GM21717 (cell line): ENCODE measurements around the gene GRAP2.

Source experiments
- ATAC-seq: cut with Tn5 transposase; IDR thresholded peaks from one replicate; pipeline ENCODE4 v1.9.1; 2021; ENCODE audit warnings: mild to moderate bottlenecking, moderate library complexity; ENCODE audit not compliant: unreplicated experiment

The GRAP2 gene

DNA sequence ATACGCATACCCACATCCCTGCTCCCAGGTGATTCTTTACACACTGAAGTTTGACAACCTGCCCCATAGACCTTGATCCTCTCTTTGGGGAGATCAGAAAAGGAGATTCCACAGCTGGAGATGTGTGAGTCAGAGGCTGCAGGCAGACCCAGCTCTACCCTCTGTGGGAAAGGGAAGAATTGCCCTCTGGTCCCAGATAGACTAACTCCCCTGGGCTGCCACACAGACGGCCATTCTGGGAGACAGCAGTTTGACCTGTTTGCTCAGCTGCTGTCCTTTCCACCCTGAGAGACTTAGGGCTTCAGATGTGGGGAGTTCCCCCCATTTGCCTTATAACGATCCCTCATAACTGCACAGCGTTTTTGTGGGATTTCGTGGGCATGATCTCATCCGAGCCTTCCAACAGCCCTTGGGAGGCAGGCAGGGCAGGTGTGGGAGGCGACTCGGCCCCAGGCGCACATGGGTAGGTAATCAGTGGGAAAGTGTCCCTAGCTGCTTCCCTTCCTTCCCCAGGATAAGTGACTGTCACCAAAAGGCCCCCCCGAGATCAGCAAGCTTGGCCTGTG is 107.9 kb downstream of the GRAP2 start:
- no peak for ATAC-seq

DNA sequence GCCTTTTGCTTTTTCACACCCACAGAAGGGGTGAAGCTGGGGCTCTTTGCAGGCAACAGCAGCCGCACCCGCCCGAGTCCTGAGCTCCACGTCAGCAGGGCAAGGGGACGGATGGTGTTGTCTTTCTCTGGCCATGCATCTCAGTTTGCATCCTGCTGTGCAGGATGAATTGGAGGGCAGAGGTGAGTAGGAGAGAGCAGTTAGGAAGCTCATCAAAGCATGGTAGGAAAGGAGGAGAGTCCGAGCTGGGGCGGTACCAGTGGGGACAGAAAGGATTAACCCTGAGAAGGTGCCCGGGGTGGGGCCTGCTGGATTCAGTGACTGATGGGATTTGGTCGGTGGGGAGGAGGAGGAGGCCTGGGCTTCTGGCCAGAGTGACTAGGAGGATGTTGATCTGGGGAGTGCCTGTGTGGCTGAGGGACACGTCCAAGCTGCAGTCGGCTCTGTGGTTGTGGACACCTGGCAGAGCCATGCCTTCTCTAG is 108.4 kb downstream of the GRAP2 start:
- no peak for ATAC-seq

DNA sequence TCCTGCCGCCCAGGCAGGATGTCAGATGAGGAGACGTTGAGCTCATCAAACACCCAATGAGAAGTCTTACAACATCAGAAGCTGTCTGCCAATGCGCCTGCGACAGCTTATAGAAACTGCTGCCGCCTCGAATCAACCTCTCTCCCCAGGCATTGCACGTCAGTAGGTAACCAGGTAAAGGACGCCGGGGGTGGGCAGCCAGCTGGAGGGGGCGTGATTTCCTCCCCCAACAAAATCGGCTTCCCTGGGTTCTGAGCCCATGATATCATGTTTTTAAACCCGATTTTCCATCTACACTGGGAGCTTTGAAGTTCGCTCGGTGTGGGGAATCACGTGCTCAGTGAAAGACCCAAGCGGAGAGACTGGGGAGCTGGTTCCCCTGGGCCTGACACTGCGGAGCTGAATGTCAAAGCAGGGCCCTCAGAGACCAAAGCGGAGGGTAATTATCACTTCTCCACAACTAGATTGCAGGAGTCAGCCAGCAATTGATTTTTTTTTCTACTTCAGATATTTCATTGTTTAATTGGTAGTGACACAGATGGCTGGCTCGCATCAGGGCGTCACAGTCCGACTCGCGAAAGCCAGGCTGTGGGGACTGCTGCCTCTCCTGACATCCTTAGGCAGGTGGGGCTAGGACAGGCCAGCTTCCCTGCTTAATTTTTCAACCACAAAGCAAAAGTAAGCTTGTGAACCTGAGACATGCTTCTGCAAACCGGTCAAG is 109.2 kb downstream of the GRAP2 start:
- ATAC-seq = no peak

DNA sequence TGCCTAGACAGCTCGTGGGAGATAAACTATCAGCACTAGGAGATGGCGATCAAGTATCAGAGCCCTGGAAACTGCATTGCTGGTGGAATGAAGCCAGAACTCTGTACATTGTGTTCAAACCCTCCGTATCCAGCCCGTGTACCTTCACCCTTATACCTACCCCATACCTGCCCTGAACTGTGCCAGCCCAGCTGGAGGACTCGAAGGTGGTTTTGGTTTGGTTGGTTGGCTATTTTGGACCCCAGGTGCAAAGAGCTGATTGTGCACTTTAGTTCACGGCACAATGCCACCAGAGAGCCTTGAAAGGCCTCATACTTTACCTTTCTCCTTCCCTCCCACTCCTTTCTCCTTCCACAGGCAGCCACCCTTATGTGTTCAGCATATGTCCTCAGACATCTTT is 109.9 kb downstream of the GRAP2 start:
- no peak for ATAC-seq

DNA sequence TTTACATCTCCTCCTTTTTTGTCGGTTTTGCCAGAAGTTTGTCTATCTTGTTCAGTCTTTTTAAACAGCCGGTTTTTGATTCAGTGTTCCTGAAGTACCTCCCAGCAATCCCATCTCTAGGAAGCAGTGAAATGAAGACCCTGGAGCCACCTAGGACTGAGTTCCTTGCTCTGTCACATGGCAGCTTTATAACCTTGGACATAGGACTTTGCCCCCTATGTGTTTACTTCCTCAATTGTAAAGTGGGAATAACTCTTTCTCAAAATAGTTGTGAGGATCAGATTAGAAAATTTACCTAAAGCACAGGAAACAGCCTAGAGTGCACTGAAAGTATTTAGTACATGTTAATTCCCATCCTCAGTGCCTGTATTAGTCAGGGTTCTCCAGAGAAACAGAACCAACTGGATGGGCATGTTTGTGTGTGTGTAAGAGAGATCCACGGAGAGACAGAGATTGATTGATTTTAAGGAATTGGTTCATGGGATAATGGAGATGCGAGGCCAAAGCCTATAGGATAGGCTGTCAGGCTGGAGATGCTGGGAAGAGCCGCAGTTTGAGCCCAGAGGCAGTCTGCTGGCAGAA is 113.9 kb downstream of the GRAP2 start:
- ATAC-seq = no peak

DNA sequence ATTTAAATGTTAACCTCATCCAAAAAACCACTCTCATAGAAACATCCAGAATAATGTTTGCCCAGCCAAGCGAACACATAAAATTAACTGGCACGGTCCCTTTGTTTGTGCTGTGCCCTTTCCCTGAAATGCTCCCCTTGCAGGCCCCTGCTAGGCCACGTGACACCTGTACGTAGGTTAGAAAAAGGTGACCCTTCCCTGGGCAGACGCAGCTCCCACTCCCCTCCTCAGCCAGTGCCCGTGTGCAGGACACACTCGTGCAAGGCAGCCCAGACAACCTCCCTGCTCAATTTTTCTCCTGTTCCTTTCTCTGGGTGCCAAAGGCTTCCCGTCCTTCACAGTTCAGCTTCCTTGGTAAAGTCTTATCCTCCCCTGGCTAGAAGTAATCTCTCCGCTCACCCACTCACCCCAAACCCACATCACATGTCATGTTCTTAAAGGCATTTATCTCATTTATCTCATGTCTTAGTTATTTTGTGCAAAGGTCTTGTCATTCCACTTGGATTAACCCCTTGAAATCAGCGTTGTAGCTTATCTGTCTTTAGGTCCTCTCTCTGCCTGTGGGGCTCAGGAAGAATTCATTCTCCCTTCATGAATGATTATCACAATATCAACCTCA is 114.6 kb downstream of the GRAP2 start:
- ATAC-seq = no peak

DNA sequence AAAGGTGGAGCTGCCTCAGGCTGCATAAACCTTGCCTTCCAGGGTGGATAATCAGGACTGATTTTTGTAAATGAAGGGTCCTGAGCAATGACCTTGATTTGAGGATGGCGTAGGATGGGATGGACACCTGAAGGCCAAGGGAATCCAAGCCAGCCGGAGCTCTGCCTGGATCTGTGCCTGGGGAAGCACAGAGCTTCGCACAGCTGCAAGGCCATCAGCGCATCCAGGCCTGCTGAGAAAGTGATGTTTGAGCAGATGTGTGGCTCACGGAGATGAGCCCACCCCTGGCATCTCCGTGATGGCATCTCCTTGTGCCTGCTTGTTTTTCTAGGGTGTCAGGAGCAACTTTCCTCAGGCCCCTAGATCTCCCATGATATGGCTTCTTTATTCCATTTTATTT is 117.2 kb downstream of the GRAP2 start:
- ATAC-seq = no peak

DNA sequence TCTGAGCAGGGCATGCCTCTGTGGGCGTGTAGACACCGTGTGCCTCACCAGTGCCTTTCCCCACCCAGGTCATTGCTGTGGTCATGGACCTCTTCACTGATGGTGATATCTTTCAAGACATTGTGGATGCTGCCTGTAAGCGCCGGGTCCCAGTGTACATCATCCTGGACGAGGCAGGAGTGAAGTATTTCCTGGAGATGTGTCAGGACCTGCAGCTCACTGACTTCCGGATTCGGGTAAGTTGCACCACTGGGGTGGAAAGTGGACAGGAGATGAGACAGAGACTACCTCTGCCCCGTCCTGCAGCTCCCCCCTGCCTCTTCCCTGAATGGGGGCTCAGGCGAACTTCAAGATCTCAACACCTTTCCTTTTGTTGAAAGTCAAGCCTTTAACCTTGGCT is 118.2 kb downstream of the GRAP2 start:
- ATAC-seq = no peak

DNA sequence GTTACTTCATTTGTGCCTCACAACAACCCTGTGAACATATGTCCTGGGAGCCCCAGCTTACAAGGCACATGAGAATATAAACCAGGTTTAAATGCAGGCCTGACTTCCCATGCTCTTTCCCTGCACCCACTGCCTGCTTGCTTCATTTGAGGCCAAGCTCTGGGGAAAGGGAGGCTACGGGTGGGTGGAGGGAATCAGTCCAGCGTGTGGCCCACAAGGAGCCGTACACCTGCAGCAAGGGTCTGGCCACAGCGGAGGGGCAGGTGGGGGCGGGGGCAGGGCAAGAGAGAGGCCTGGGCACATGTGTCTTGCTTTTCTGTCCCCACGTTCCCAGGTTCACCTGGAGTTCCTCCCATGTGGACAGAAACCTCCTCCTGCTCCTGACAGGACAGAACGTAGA is 120.1 kb downstream of the GRAP2 start:
- ATAC-seq = no peak

DNA sequence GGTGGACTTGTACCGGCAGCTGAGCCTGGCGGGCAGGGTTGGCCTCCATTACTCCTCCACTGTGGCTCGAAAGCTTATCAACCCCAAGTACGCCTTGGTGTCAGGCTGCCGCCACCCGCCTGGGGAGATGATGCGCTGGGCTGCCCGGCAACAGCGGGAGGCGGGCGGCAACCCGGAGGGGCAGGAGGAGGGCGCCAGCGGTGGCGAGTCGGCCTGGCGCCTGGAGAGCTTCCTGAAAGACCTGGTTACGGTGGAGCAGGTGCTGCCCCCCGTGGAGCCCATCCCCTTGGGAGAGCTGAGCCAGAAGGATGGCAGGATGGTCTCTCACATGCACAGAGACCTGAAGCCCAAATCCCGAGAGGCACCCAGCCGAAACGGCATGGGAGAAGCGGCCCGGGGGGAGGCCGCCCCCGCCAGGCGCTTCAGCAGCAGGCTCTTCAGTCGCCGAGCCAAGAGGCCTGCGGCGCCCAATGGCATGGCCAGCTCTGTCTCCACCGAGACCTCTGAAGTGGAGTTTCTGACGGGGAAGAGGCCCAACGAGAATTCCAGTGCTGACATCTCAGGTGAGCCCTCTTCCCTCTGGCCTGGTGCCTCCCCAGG is 120.6 kb downstream of the GRAP2 start:
- ATAC-seq = no peak

DNA sequence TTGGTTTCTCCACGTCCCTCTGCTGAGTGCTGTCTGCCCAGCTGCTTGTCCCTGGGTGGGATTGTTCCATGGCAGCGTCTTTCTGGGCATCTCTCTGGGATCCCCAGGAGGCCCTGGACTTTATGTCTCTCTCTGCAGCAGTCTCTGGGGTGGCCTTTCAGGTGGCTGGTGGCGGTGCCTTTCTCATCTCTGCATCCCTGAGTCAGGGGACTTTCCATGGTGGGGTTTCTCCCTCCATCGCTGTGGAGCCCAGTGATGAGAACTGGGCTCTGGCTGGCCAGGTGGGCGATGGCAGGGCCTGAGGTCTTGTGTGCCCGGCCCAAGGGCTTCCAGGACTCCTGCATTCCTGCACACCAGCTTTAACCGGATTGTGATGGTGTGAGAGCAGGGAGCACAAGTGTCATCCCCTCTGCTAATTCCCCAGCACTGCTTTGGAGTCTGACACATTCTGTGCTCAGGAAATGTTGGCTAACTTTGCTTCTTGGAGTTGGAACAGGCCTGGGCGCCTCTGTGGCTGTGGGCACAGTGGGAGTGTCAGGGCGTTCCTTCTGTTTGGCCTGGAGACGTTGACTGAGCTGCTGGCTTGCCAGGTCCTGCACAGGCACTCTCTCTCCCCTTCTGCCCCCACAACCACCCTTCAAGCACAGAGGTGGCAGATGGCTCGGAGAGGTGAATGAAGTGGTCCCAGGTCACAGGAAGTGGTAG is 121.8 kb downstream of the GRAP2 start:
- ATAC-seq = no peak
